Astrocyte of the spinal cord (primary cell): ENCODE data around the gene KRTAP2-1.
"Not testable (repeated sequence)": the region's sequence is repeated elsewhere in the genome, so short reads cannot be mapped to it uniquely, and the experiment has no call there.

Source experiments
- DNase-seq: peaks from one replicate; pipeline ENCODE4 v3.0.0; 2011; ENCODE audit warnings: low read depth, low spot score
- H3K4me3 ChIP-seq: 2 replicates; pipeline ENCODE4 v1.5.1; 2011; ENCODE audit warnings: low read depth, mild to moderate bottlenecking, low read length, moderate library complexity
- CTCF ChIP-seq: IDR thresholded peaks from 2 replicates; pipeline ENCODE4 v1.5.1; 2012; ENCODE audit warnings: low read depth, mild to moderate bottlenecking, low read length, inconsistent platforms
- in situ Hi-C: cut with HindIII; loops from 2 replicates; pipeline ENCODE4 v1.10.0; 2017; ENCODE audit warnings: low sequenced_read_pairs

KRTAP2-1 gene

GRCh38 chr17:41009936-41010335, 37.2 kb downstream of the KRTAP2-1 start:
- in situ Hi-C loops, result no loop called here
- no peak overlapping the region for H3K4me3 ChIP-seq
- DNase-seq, result no peak
- TF ChIP-seq CTCF, result no peak

- no peak for DNase-seq
- H3K4me3 ChIP-seq, result no peak overlapping the region
- no peak for TF ChIP-seq CTCF
- in situ Hi-C loops, result no loop called here
Measured at GRCh38 chr17:41009301-41009760, 37.8 kb downstream of the KRTAP2-1 start.

- DNase-seq, result no peak
- no peak for TF ChIP-seq CTCF
- in situ Hi-C loops, result no loop called here
- H3K4me3 ChIP-seq, result no peak within 1 kb of the TSS
Measured at GRCh38 chr17:41008811-41009210, 38.3 kb downstream of the KRTAP2-1 start, which contains the start of gene KRTAP3-1. Gene KRTAP3-1 (minus strand): TSS chr17:41009128. CDS start chr17:41009074, 54 bp downstream.

GRCh38 chr17:41004397-41004796, 42.7 kb downstream of the KRTAP2-1 start:
- DNase-seq, result no peak
- in situ Hi-C loops, result no loop called here
- TF ChIP-seq CTCF, result no peak
- H3K4me3 ChIP-seq, result no peak overlapping the region

- in situ Hi-C loops, result no loop called here
- H3K4me3 ChIP-seq, result no peak overlapping the region
- no peak for TF ChIP-seq CTCF
- no peak for DNase-seq
Measured at GRCh38 chr17:41003926-41004325, 43.2 kb downstream of the KRTAP2-1 start.

- no peak overlapping the region for H3K4me3 ChIP-seq
- DNase-seq, result no peak
- in situ Hi-C loops, result no loop called here
- no peak for TF ChIP-seq CTCF
Measured at GRCh38 chr17:41002814-41003213, 44.3 kb downstream of the KRTAP2-1 start.

GRCh38 chr17:41001795-41002194, 45.3 kb downstream of the KRTAP2-1 start:
- H3K4me3 ChIP-seq, result no peak overlapping the region
- in situ Hi-C loops, result no loop called here
- no peak for DNase-seq

GRCh38 chr17:40999563-40999962, 47.6 kb downstream of the KRTAP2-1 start, which contains the start of gene KRTAP3-2:
Gene KRTAP3-2 (minus strand): TSS chr17:40999906. CDS start chr17:40999853, 53 bp downstream.
- DNase-seq, H3K4me3 ChIP-seq, in situ Hi-C loops: not testable (repeated sequence)

More at GRCh38 chr17:41001795-41002194, 45.3 kb downstream of the KRTAP2-1 start:
- no peak for TF ChIP-seq CTCF
